HG03159 (cell line): Measurements from ENCODE around the gene INTS4.
"Not testable (repeated sequence)": the region's sequence is repeated elsewhere in the genome, so short reads cannot be mapped to it uniquely, and the experiment has no call there.

Experiments
- ATAC-seq: cut with Tn5 transposase; IDR thresholded peaks from one replicate; pipeline ENCODE4 v1.9.1; 2021; ENCODE audit warnings: mild to moderate bottlenecking, moderate library complexity; ENCODE audit not compliant: unreplicated experiment

Gene INTS4

GRCh38 chr11:77966338-77966737 lies 28.1 kb downstream of the INTS4 start:
- ATAC-seq, result no peak

- ATAC-seq, result no peak
These were observed 35.0 kb downstream of the INTS4 start for GRCh38 chr11:77959434-77959833.

DNA sequence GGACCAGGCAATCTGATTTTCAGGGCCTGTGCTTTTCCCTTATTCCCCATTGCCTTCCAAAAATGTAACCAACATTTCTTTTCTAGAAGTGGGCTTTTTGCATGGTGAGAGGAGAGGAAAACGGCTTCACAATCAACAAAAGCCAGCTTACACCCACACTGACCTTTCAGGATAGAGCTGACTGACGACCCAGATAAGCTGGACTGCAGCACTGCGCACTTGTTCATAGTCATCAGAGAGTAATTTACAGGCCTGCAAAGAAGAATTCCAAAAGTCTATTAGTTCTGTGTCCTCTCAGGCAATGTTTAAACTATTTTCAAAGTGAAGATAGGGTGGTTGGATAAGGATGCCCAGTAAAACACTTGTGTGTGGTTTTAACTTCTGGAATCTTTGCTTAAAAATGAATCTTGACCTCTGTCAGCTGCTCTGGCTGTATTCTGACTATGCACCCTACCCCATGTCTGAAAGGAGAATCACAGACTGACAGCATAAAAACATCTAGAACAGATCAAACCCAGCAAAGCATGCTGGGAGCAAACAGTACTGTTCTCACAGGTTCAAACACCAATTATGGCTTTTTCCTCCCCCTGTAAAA lies 35.8 kb downstream of the INTS4 start:
- ATAC-seq, result not testable (repeated sequence)

DNA sequence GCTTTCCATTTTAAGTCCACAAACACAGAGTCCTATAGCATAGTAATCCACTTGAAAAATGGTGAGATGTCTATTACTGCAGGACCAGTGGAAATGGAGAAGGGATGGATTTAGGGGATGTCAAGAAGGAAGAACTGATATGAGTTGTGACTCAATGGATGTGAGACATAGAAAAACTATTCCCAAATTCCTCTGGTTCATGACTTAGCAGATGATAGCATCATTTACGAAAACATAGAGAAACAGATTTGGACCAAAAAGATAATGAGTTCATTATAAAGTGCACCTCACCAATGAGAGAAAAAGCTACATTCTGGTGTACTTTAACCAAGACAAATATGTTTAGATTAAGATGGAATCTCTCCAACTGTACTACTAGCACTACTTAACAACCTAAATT lies 51.2 kb downstream of the INTS4 start:
- not testable (repeated sequence) for ATAC-seq

DNA sequence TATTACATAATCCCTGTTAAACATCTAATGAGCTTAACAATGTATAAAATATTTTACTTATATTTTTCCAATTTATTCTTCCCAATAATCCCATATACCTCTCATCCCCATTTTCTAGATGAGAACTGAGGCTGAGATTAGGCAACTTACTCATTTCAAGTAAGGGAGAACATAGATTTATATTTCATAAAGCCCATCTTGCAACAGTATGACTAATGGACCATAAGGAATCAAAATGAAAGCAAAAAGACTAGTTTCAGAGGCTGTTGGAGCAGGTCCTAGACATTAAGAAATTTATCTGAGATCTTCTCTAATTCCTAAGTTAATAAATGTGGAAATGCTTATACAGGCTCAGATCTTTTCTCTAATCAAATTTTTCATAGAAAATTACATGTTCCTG lies 52.0 kb downstream of the INTS4 start:
- ATAC-seq, result not testable (repeated sequence)

GRCh38 chr11:77933596-77933995 lies 60.9 kb downstream of the INTS4 start:
- ATAC-seq, result not testable (repeated sequence)

DNA sequence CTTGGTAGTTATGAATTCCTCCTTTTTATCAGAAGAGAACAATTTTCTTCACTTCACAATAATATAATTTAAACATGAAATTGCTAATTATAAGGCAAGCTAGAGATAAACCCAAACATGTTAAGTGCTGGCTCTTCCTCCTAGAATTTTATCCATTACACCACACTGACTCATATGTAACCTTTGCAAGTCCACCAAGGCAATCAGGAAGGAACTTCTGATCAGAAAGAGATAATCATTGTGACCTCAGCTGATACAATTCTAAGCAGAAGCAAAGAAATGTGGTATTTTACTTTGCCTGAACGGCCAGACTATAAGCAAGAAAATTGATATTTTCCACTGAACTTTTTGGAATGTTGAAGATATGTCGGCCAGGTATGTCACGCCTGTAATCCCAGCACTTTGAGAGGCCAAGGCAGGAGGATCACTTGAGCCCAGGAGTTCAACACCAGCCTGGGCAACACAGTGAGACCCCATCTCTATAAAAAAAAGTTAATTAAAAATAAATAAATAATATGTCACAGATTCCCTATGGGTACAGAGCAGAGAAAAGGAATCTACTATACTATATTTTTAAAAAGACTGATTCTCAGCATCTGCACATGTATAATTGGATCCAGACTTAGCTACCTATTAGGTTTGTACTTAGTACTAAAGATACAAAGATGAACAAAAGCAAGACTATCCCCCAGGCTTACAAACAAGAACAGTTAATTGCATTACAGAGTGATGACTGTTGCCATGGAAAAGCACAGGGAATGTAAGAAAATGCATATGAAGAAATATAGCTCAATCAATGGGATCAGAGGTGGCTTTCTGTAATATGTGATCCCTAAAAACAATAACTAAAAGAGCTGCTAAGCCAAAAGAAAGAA lies 63.9 kb downstream of the INTS4 start:
- ATAC-seq, result not testable (repeated sequence)

DNA sequence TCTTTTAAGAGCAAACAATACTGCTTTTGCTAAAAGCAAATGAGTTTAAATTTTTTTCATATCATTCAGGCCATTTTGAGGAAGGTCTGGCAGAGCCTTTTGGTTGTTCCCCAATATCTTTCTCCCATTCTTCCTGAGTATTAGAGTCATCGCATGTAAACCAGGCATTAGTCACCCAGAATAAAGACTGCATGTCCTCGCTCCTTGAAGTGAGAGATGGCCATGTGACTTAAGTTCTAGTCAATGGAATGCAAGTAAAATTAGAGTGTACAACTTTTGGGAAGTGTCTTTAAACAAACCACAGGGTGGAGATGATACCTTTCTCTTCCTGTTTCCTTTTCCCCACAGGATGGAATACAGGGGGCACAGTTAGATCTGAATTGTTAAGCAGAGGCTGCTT lies 76.8 kb downstream of the INTS4 start:
- ATAC-seq, result not testable (repeated sequence)

DNA sequence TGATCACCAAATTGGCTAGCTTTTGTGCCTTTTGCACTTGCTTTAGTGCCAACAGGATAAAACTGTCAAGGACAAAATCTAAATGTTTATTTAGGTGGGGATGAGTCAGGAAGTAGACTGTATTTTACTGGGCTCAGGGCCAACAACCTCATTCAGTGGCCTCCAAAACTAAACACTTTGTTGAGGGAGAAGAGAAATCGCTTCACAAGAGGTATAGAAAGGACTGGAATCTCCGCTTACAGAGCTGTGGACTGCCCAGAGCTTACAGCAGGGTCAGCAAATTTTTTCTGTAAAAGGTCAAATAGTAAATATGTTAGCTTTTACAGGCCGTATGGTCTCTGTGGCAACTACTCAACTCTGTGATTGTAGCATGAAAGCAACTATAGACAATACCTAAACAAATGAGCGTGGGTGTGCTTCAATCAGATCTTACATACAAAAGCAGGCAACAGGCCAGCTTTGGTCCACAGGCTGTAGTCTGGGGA lies 80.1 kb downstream of the INTS4 start:
- not testable (repeated sequence) for ATAC-seq

DNA sequence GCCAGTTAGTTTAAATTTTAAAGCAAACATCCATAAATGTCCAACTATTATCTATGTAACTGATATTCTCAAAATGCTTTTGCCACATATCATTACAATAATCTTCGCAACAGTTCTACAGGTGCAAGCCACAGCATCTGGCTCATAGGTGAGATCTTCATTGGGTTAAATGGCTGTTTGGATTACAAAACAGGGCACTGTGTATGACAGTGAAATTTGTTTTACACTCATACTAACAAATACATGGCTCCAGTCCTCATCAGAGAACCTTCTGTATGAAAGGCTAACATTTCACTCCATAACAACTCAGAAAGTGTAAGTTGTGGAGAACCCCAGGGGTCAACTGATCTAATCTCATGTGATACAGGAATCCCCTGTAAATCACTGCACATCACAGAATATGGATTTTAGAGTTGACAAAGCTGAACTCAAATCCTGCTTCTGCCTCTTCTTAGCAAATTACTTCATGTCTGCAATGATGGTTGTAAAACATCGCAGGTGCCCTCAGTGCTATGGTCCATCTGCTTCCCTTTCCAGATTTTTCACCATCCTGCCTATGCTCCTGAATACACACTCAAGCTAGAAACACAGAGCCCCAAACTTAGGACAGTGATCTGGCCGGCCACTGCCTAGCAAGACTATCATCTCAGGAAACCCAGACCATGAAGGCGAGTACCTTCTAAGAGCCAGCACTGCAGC lies 80.7 kb downstream of the INTS4 start:
- ATAC-seq, result not testable (repeated sequence)

DNA sequence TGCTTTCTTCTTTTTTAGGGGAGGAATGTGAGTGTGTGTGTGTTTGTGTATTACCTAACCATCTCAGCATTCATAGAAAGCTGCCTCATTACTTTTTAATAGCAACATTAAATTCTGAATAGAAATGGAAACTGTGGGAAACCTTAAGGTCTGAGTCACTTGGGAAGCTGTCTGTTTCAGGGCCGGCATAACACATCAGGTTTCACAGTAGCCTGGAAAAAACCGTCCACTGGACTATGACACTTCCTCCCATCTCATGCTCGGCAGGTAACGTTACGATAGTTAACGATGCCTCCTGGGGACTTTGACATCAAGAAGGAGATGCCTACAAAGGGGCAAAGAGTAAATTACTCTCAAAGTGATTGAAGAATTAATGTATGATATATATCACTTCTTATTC lies 83.6 kb downstream of the INTS4 start:
- not testable (repeated sequence) for ATAC-seq

DNA sequence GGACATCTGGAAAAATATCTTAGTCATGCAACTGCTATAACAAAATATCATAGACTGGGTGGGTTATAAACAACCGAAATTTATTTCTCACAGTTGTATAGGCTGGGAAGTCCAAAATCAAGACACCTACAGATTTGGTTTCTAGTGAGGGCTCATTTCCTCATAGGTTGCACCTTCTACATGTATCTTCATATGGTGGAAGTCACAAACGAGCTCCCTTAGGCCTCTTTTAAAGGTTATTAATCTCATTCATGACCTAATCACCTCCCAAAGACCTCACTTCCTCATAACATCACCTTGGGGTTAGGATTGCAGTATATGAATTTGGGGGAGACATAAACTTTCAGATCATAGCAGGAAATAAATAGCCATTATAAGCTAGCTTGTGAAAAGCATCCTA lies 85.2 kb downstream of the INTS4 start:
- no peak for ATAC-seq

DNA sequence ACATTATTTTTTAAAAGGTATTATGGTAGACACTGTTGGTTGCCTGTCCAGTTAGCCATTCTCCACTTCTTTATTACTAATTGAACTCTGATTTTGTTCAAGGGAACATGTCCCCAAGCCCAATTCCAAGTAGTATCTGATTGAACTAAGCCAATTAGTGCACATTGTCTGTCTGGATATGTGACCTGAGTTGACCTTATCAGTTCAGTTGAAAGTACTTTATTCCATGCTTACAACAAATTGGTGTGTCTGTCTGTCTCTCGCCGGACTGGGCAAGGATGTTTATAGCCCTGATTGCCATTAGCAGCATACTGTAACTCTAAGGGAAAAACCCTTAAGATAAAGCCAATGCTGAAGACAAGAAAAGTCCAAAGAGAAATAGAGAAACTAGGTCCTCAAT lies 85.6 kb downstream of the INTS4 start:
- ATAC-seq, result no peak

DNA sequence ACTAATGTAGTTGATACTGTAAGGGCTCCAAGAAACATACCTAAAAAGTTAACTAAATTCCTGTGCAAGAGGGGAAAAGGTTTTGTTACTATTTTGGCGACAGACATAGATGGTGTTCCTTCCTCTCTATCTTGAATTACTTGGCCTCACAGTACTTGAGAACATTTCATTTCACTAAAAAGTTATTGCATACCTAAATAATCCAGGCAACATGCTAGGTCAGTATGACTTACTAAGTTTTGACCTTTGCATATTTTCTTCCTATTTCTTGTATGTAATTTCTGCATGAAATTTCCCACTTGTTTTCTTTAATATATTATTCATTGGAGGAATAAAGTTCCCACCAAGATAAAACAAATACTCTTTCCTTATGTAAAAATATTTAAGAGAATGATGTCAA lies 99.5 kb downstream of the INTS4 start:
- ATAC-seq, result not testable (repeated sequence)

DNA sequence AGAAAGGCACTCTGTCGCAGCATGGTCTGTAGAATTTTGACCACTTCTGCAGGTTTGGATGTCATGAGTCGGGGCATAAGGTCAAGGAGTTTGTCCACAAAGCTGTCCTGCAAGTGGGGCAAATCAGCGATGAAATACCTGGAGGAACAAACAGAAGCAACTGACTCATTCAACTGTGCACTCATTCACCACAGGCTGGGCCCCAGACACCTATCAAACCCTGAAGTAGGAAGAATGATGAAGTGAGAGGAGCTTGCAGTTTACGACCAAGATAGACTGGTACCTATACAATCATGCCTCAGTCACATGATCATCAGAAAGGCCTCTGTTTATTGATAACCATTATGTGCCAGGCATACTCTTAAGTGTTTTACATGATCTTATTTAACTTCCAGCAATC lies 102.8 kb downstream of the INTS4 start:
- not testable (repeated sequence) for ATAC-seq

GRCh38 chr11:77891256-77891655 lies 103.2 kb downstream of the INTS4 start:
- not testable (repeated sequence) for ATAC-seq

- not testable (repeated sequence) for ATAC-seq
These were observed 103.8 kb downstream of the INTS4 start for GRCh38 chr11:77890619-77891056.

DNA sequence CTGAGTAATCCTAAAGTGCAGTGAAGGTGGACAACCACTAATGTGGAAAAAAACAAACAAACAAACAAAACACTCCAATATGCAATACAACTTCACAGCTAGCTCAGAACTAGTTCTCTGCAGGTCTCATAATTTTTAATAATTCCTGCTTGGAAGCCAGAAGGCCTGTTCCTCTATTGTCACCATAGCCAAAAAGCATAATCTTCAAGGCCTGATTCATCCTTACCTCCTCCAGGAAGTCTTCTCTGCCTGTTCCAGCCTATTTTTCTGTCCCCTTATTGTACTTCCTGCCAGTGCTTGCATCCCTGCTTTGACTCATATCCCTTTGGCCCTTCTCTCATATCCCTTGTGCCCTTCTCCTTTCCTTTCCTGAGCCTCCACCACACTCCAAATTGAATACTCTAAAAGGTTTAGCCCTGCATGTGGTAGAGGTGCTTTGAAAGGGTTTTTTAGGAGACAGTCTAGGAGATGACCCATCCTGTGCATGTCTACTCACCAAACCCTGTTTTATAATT lies 104.3 kb downstream of the INTS4 start:
- ATAC-seq, result not testable (repeated sequence)

- ATAC-seq, result not testable (repeated sequence)
These were observed 105.4 kb downstream of the INTS4 start for GRCh38 chr11:77889045-77889444.

DNA sequence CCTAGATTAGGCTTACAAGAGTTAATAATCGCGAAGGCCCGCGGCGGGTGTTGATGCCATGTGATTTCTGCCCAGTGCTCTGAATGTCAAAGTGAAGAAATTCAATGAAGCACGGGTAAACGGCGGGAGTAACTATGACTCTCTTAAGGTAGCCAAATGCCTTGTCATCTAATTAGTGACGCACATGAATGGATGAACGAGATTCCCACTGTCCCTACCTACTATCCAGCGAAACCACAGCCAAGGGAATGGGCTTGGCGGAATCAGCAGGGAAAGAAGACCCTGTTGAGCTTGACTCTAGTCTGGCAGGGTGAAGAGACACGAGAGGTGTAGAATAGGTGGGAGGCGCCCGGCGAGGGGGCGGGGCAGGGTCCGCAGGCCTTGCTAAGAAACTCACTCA lies 108.1 kb downstream of the INTS4 start:
- no peak for ATAC-seq

GRCh38 chr11:77884829-77885190 lies 109.7 kb downstream of the INTS4 start:
- no peak for ATAC-seq
